Mucosa of stomach (tissue), 1 donor: ENCODE results near the gene TINCR.

ENCODE experiments used
- H3K27me3 ChIP-seq: one replicate; pipeline ENCODE4 v1.7.0; 2013; ENCODE audit warnings: mild to moderate bottlenecking, low read length; ENCODE audit not compliant: control insufficient read depth, insufficient read depth
- H3K36me3 ChIP-seq: one replicate; pipeline ENCODE4 v1.7.0; 2013; ENCODE audit warnings: low read length; ENCODE audit not compliant: control insufficient read depth, insufficient read depth
- H3K4me1 ChIP-seq: one replicate; pipeline ENCODE4 v1.7.0; 2013; ENCODE audit warnings: mild to moderate bottlenecking, low read length; ENCODE audit not compliant: control insufficient read depth, insufficient read depth
- H3K4me3 ChIP-seq: one replicate; pipeline ENCODE4 v1.7.0; 2013; ENCODE audit warnings: low read length
- H3K9ac ChIP-seq: one replicate; pipeline ENCODE4 v1.7.0; 2013; ENCODE audit warnings: mild to moderate bottlenecking, low read length, moderate library complexity
- H3K9me3 ChIP-seq: one replicate; pipeline ENCODE4 v1.7.0; 2013; ENCODE audit warnings: mild to moderate bottlenecking, low read length, moderate library complexity; ENCODE audit not compliant: control insufficient read depth
- donor health status: Pancreatic carcinoma.

The TINCR gene

GRCh38 chr19:5595745-5596144 is 28.0 kb upstream of the TINCR start:
- H3K9ac ChIP-seq = no peak overlapping the region
- no peaks in the 10 kb centered on the region for H3K4me1 ChIP-seq
- H3K9me3 ChIP-seq = no peaks in the 10 kb centered on the region
- H3K4me3 ChIP-seq = no peak overlapping the region
- peaks cover 26% of the 10 kb centered on the region for H3K36me3 ChIP-seq
- H3K27me3 ChIP-seq = no peaks in the 10 kb centered on the region

- H3K36me3 ChIP-seq = peaks cover 26% of the 10 kb centered on the region
- no peaks in the 10 kb centered on the region for H3K4me1 ChIP-seq
- no peak overlapping the region for H3K4me3 ChIP-seq
- H3K9me3 ChIP-seq = no peaks in the 10 kb centered on the region
- no peak overlapping the region for H3K9ac ChIP-seq
- H3K27me3 ChIP-seq = no peaks in the 10 kb centered on the region
These were observed 27.4 kb upstream of the TINCR start for GRCh38 chr19:5595129-5595528.

GRCh38 chr19:5594521-5594950 is 26.8 kb upstream of the TINCR start:
- Histone ChIP-seq H3K4me3 (no peak overlapping the region), H3K4me1 (no peaks in the 10 kb centered on the region), H3K36me3 (peaks cover 32% of the 10 kb centered on the region), H3K9ac (no peak overlapping the region), H3K27me3 (no peaks in the 10 kb centered on the region), H3K9me3 (no peaks in the 10 kb centered on the region)

GRCh38 chr19:5593343-5594255 is 25.8 kb upstream of the TINCR start:
- Histone ChIP-seq H3K4me3 (no peak overlapping the region), H3K4me1 (no peaks in the 10 kb centered on the region), H3K27me3 (no peaks in the 10 kb centered on the region), H3K36me3 (peaks cover 32% of the 10 kb centered on the region), H3K9me3 (no peaks in the 10 kb centered on the region), H3K9ac (no peak overlapping the region)

- H3K4me1 ChIP-seq = no peaks in the 10 kb centered on the region
- H3K9me3 ChIP-seq = no peaks in the 10 kb centered on the region
- peaks cover 27% of the 10 kb centered on the region for H3K36me3 ChIP-seq
- no peak overlapping the region for H3K9ac ChIP-seq
- no peaks in the 10 kb centered on the region for H3K27me3 ChIP-seq
- H3K4me3 ChIP-seq = no peak overlapping the region
These were observed 25.0 kb upstream of the TINCR start for GRCh38 chr19:5592531-5593342.

GRCh38 chr19:5591476-5591875 is 23.7 kb upstream of the TINCR start:
- no peaks in the 10 kb centered on the region for H3K9me3 ChIP-seq
- H3K9ac ChIP-seq = no peak overlapping the region
- H3K27me3 ChIP-seq = no peaks in the 10 kb centered on the region
- no peak overlapping the region for H3K4me3 ChIP-seq
- H3K4me1 ChIP-seq = no peaks in the 10 kb centered on the region
- H3K36me3 ChIP-seq = peaks cover 27% of the 10 kb centered on the region

- H3K4me3 ChIP-seq = no peak overlapping the region
- H3K36me3 ChIP-seq = peaks cover 27% of the 10 kb centered on the region
- no peaks in the 10 kb centered on the region for H3K27me3 ChIP-seq
These were observed 23.1 kb upstream of the TINCR start for GRCh38 chr19:5590865-5591154.

GRCh38 chr19:5590151-5590864 is 22.6 kb upstream of the TINCR start:
- Histone ChIP-seq H3K36me3 (peaks cover 23% of the 10 kb centered on the region), H3K4me1 (no peaks in the 10 kb centered on the region), H3K27me3 (no peaks in the 10 kb centered on the region), H3K9me3 (no peaks in the 10 kb centered on the region), H3K4me3 (no peak overlapping the region), H3K9ac (no peak overlapping the region)

More at GRCh38 chr19:5590865-5591154, 23.1 kb upstream of the TINCR start:
- no peaks in the 10 kb centered on the region for H3K4me1 ChIP-seq
- H3K9me3 ChIP-seq = no peaks in the 10 kb centered on the region
- no peak overlapping the region for H3K9ac ChIP-seq

GRCh38 chr19:5588906-5589676 is 21.3 kb upstream of the TINCR start:
- H3K9me3 ChIP-seq = no peaks in the 10 kb centered on the region
- no peak overlapping the region for H3K4me3 ChIP-seq
- no peaks in the 10 kb centered on the region for H3K27me3 ChIP-seq
- no peak overlapping the region for H3K9ac ChIP-seq
- H3K4me1 ChIP-seq = no peaks in the 10 kb centered on the region
- peaks cover 19% of the 10 kb centered on the region for H3K36me3 ChIP-seq

GRCh38 chr19:5588441-5588840 is 20.7 kb upstream of the TINCR start:
- H3K9ac ChIP-seq = no peak overlapping the region
- H3K36me3 ChIP-seq = peaks cover 19% of the 10 kb centered on the region
- H3K4me1 ChIP-seq = no peaks in the 10 kb centered on the region

GRCh38 chr19:5587661-5588060 is 19.9 kb upstream of the TINCR start:
- peaks cover 19% of the 10 kb centered on the region for H3K36me3 ChIP-seq

More at GRCh38 chr19:5588441-5588840, 20.7 kb upstream of the TINCR start:
- Histone ChIP-seq H3K4me3 (no peak overlapping the region), H3K27me3 (no peaks in the 10 kb centered on the region), H3K9me3 (no peaks in the 10 kb centered on the region)

More at GRCh38 chr19:5587661-5588060, 19.9 kb upstream of the TINCR start:
- Histone ChIP-seq H3K4me3 (no peak overlapping the region), H3K9me3 (no peaks in the 10 kb centered on the region), H3K9ac (no peak overlapping the region), H3K27me3 (no peaks in the 10 kb centered on the region), H3K4me1 (no peaks in the 10 kb centered on the region)
